IMR-90 (cell line): ENCODE data around the gene ADGRF1. TPM values are rescaled to one million over a fixed set of nuclear protein-coding genes. Genes with fewer than 3 reads are reported as not detected.

Source experiments
- ATAC-seq: fragments of 200-7000 bp; cut with Tn5 transposase; 2 replicates; pipeline ENCODE4 v1.9.1; 2020; ENCODE audit warnings: low read depth, mild to moderate bottlenecking, moderate library complexity
- BruUV-seq: library from RNA; stranded (reverse); fragments of 400-500 nt; replicated peaks from 2 replicates; lab custom pipeline; 2021; lab: Mats Ljungman, UMichigan
- CTCF ChIA-PET: fragments of 300-600 bp; formaldehyde crosslinking; extraction: SDS; loops from one replicate; lab custom pipeline; 2021; ENCODE audit warnings: antibody characterized with exemption; lab: Yijun Ruan, JAX
- POLR2A ChIA-PET: fragments of 300-600 bp; sonication (Branson Sonifier 250); formaldehyde crosslinking; loops from one replicate; lab custom pipeline; 2022; ENCODE audit warnings: antibody characterized with exemption; ENCODE audit not compliant: unreplicated experiment; lab: Charles Lee
- DNase-seq: peaks from one replicate; pipeline ENCODE4 v3.0.0; 2013
- H2AFZ ChIP-seq: replicated peaks from 2 replicates; pipeline ENCODE3; 2013; ENCODE audit warnings: low read length, mild to moderate bottlenecking; ENCODE audit not compliant: poor library complexity
- H2AK5ac ChIP-seq: 2 replicates; pipeline ENCODE4 v1.6.1; 2013; ENCODE audit warnings: low read depth, low read length, inconsistent platforms
- H2AK9ac ChIP-seq: replicated peaks from 2 replicates; pipeline ENCODE3; 2013; ENCODE audit warnings: mild to moderate bottlenecking, low read depth, low read length, moderate library complexity; ENCODE audit not compliant: poor library complexity
- H2BK120ac ChIP-seq: 2 replicates; pipeline ENCODE4 v1.6.1; 2013; ENCODE audit warnings: low read depth, low read length, inconsistent platforms
- H2BK15ac ChIP-seq: 3 replicates; pipeline ENCODE4 v1.6.1; 2013; ENCODE audit warnings: low read depth, low read length, inconsistent platforms
- H2BK20ac ChIP-seq: 2 replicates; pipeline ENCODE4 v1.6.1; 2013; ENCODE audit warnings: low read depth, mild to moderate bottlenecking, inconsistent platforms, low read length, moderate library complexity
- H2BK5ac ChIP-seq: 2 replicates; pipeline ENCODE4 v1.6.1; 2013; ENCODE audit warnings: mild to moderate bottlenecking, low read depth, low read length, inconsistent platforms; ENCODE audit not compliant: poor library complexity, severe bottlenecking
- H3K14ac ChIP-seq: replicated peaks from 2 replicates; pipeline ENCODE4 v1.6.1; 2013; ENCODE audit warnings: low read depth, low read length, inconsistent platforms
- H3K18ac ChIP-seq: 2 replicates; pipeline ENCODE4 v1.6.1; 2013; ENCODE audit warnings: low read depth, low read length, control low read depth
- H3K23ac ChIP-seq: 2 replicates; pipeline ENCODE4 v1.6.1; 2013; ENCODE audit warnings: low read depth, low read length, inconsistent platforms
- H3K27ac ChIP-seq: 2 replicates; pipeline ENCODE4 v1.5.1; 2013; ENCODE audit warnings: mild to moderate bottlenecking, control low read depth, low read length; ENCODE audit not compliant: insufficient read depth
- H3K27me3 ChIP-seq: 2 replicates; pipeline ENCODE4 v1.6.1; 2013; ENCODE audit warnings: low read length; ENCODE audit not compliant: control insufficient read depth, insufficient read depth
- H3K36me3 ChIP-seq: 2 replicates; pipeline ENCODE4 v1.6.1; 2013; ENCODE audit warnings: low read length, mixed read lengths; ENCODE audit not compliant: control insufficient read depth, insufficient read depth
- H3K4ac ChIP-seq: 2 replicates; pipeline ENCODE4 v1.6.1; 2013; ENCODE audit warnings: low read depth, low read length, inconsistent platforms
- H3K4me1 ChIP-seq: 2 replicates; pipeline ENCODE4 v1.6.1; 2013; ENCODE audit warnings: low read length, mixed read lengths; ENCODE audit not compliant: control insufficient read depth, insufficient read depth
- H3K4me2 ChIP-seq: 2 replicates; pipeline ENCODE4 v1.6.1; 2013; ENCODE audit warnings: low read depth, mild to moderate bottlenecking, control low read depth, low read length, moderate library complexity
- H3K4me3 ChIP-seq: 2 replicates; pipeline ENCODE4 v1.5.1; 2013; ENCODE audit warnings: low read depth, mild to moderate bottlenecking, control low read depth, low read length, moderate library complexity; ENCODE audit not compliant: insufficient read depth
- H3K56ac ChIP-seq: 2 replicates; pipeline ENCODE4 v1.6.1; 2013; ENCODE audit warnings: low read length, inconsistent platforms; ENCODE audit not compliant: insufficient read depth; ENCODE audit errors: extremely low read depth
- H3K79me1 ChIP-seq, 2 experiments: 2 replicates each; pipeline ENCODE4 v1.6.1; 2013; ENCODE audit warnings: low read length in 2 of 2, inconsistent platforms in 1 of 2, low read depth in 1 of 2
- H3K9ac ChIP-seq: 2 replicates; pipeline ENCODE4 v1.6.1; 2013; ENCODE audit warnings: low read depth, low read length, control low read depth
- H3K9me1 ChIP-seq: 2 replicates; pipeline ENCODE4 v1.6.1; 2013; ENCODE audit warnings: low read length, inconsistent platforms; ENCODE audit not compliant: insufficient read depth
- H3K9me3 ChIP-seq: 2 replicates; pipeline ENCODE4 v1.6.1; 2013; ENCODE audit warnings: low read length; ENCODE audit not compliant: control insufficient read depth, insufficient read depth
- H4K20me1 ChIP-seq: 2 replicates; pipeline ENCODE4 v1.6.1; 2013; ENCODE audit warnings: low read length, inconsistent platforms; ENCODE audit not compliant: insufficient read depth
- H4K5ac ChIP-seq: 2 replicates; pipeline ENCODE4 v1.6.1; 2013; ENCODE audit warnings: mild to moderate bottlenecking, low read depth, low read length, control low read depth
- H4K8ac ChIP-seq, 2 experiments: 2 replicates each; pipeline ENCODE4 v1.6.1; 2013; ENCODE audit warnings: low read depth in 2 of 2, low read length in 2 of 2, control low read depth in 1 of 2, inconsistent platforms in 1 of 2
- H4K91ac ChIP-seq: 2 replicates; pipeline ENCODE4 v1.6.1; 2013; ENCODE audit warnings: low read depth, low read length, inconsistent platforms; ENCODE audit not compliant: insufficient read depth
- MAZ ChIP-seq: IDR thresholded peaks from 2 replicates; pipeline ENCODE4 v1.6.1; 2012; ENCODE audit warnings: low read depth, mild to moderate bottlenecking, low read length, improper control_type of control experiment, moderate library complexity, borderline replicate concordance
- WGBS, 2 experiments: methylation state at CpG; one replicate each; pipeline versions ENCODE4 v1.1.5 to v1.1.7; 2013; ENCODE audit warnings: missing lambda C conversion rate in 2 of 2; ENCODE audit not compliant: insufficient read length in 1 of 2; ENCODE audit errors: extremely low coverage in 2 of 2; 5-methylcytosine and 5-hydroxymethylcytosine counted together
- dilution Hi-C: fragments of 300-500 bp; cut with HindIII; formaldehyde crosslinking; loops from one replicate; pipeline ENCODE4 v1.14.3; 2018; ENCODE audit warnings: low sequenced_read_pairs; ENCODE audit not compliant: unreplicated experiment
- in situ Hi-C: fragments of 300-500 bp; cut with MboI; formaldehyde crosslinking; loops from 3 replicates; pipeline ENCODE4 v1.14.3; 2019; ENCODE audit warnings: low sequenced_read_pairs, inconsistent platforms, mixed read lengths
- intact Hi-C: fragments of 100-400 bp; cut with micrococcal nuclease; formaldehyde crosslinking; loops from 2 replicates; pipeline ENCODE4 v1.10.0; 2022
- polyA plus RNA-seq, 3 experiments: library from polyadenylated mRNA; depleted of rRNA; stranded (reverse); fragments of >200 nt; gene quantifications; 2 replicates each; pipeline ENCODE4 v1.2.3, GENCODE V29; 2012; ENCODE audit warnings: low replicate concordance in 1 of 3
- total RNA-seq: library from RNA; depleted of rRNA; stranded (reverse); fragments of >200 nt; gene quantifications from 2 replicates; pipeline ENCODE4 v1.2.3, GENCODE V29; 2012

Gene ADGRF1
- total and polyA plus RNA-seq, 2 of the 4 experiments (the other 2 are of a cell fraction) = not detected

DNA sequence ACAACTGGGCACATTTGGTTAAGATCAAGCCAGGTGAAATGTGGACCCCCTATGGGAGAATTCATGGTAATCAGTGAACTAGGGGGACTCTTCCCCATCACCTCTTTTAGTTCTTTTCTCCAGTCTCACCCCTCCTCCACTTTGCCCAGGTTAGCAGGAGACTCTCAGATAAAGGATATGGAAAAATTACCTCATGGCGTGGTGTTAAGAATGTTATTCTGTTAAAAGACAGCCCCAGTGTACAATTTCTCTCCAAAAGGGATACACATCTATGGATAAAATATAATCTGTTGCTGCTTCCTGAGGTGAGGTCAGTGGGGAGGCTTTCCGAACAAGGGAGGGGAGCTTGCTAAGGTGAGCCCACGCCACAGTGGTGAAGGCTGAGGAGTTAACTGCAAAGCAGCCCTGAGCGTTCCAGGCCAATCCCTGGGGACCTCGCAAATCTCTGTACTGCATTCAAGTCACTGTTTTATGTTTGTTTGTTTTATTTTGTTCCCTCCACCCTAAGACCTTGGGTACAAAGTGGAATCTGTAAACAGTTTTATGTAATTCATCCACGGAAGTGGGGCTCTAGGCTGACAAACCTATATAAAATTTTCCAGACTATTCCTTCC, 52.0 kb downstream of the ADGRF1 start:
- Histone ChIP-seq H2AK5ac (no peak overlapping the region), H3K36me3 (no peaks in the 10 kb centered on the region), H3K9me1 (no peaks in the 10 kb centered on the region), H3K56ac (no peak overlapping the region), H3K23ac (no peak overlapping the region), H3K4me1 (no peaks in the 10 kb centered on the region), H2BK20ac (no peak overlapping the region), H3K27ac (no peak overlapping the region), H2BK15ac (no peak overlapping the region), H3K27me3 (no peaks in the 10 kb centered on the region; the same call in 1 of the 2 replicates), H2AFZ (no peak overlapping the region), H3K79me1 (no peaks in the 10 kb centered on the region), H2AK9ac (no peak overlapping the region), H3K9ac (no peak overlapping the region), H3K4me3 (no peak overlapping the region), H3K9me3 (no peaks in the 10 kb centered on the region), H3K4ac (no peak overlapping the region), H4K8ac (no peak overlapping the region), H3K18ac (no peak overlapping the region), H4K91ac (no peak overlapping the region), H3K14ac (no peak overlapping the region), H4K20me1 (no peaks in the 10 kb centered on the region), H4K5ac (no peak overlapping the region), H2BK5ac (no peak overlapping the region), H3K4me2 (no peak overlapping the region), H2BK120ac (no peak overlapping the region)
- TF ChIP-seq MAZ = no peak
- ChIA-PET POLR2A (no interaction called here), CTCF (no interaction called here)
- no TSS peak for BruUV-seq
- WGBS, 2 experiments = no CpG with 5 or more reads among the region's 6 CpGs
- in situ Hi-C loops = no loop called here
- DNase-seq = no peak
- no peak for ATAC-seq
- intact Hi-C loops = no loop called here
- dilution Hi-C loops = no loop called here
